ENCODE measurements around the gene UNC13B.

GRCh38 chr9:35285731-35286130 lies 123.9 kb downstream of the UNC13B start:
- TF ChIP-seq CTCF (IDR thresholded peaks at IDR 0.05; ENCODE audit: low read length) (no peak), EZH2 (IDR thresholded peaks at IDR 0.05; ENCODE audit: borderline replicate concordance, low read length) (no peak)

All from OCI-LY1 (cell line).